ENCODE data around the gene KSR1.

KSR1 gene

GRCh38 chr17:27597783-27598320, 141.6 kb downstream of the KSR1 start:
- ChIA-PET CTCF (interaction anchor here (0.7 to 13.8 kb wide), 16 partner anchors 10 to 360 kb away, joined by 3 to 162 read pairs (median 7); partner anchors contain the start of gene KSR1), POLR2A (no interaction called here)
- H3K36me3 ChIP-seq (ENCODE audit: control insufficient read depth in 4 of 4, insufficient read depth in 4 of 4, low read length in 3 of 4): peaks cover 5 to 49% (median 21%) of the 10 kb centered on the region in 4 experiments
- no peak overlapping the region for H3K27ac ChIP-seq (ENCODE audit: insufficient read depth in 1 of 2, low read depth in 1 of 2, low read length in 2 of 2, poor library complexity in 1 of 2, severe bottlenecking in 2 of 2)
- WGBS (ENCODE audit: insufficient coverage): 92% methylated on average over 4 of the region's 5 CpGs
- H3K9me3 ChIP-seq (ENCODE audit: control extremely low read depth in 1 of 5, control insufficient read depth in 4 of 5, insufficient read depth in 2 of 5, low read depth in 1 of 5, low read length in 4 of 5): no peaks in the 10 kb centered on the region
- H3K4me3 ChIP-seq (ENCODE audit: control insufficient read depth in 1 of 7, extremely low read depth in 1 of 7, insufficient read depth in 4 of 7, low read depth in 2 of 7, low read length in 6 of 7): no peak overlapping the region
- DNase-seq: no peak
- H3K4me1 ChIP-seq (ENCODE audit: control extremely low read depth in 1 of 4, control insufficient read depth in 4 of 4, insufficient read depth in 4 of 4, low read length in 3 of 4): peaks cover 0 to 11% (median 10%) of the 10 kb centered on the region in 4 experiments
- H3K27me3 ChIP-seq (replicated peaks in 2 of 5; ENCODE audit: control insufficient read depth in 4 of 5, insufficient read depth in 5 of 5, low read length in 4 of 5): no peaks in the 10 kb centered on the region

- DNase-seq: no peak
- Histone ChIP-seq H3K4me1 (ENCODE audit: control extremely low read depth in 1 of 4, control insufficient read depth in 4 of 4, insufficient read depth in 4 of 4, low read length in 3 of 4) (peaks cover 0 to 18% (median 17%) of the 10 kb centered on the region in 4 experiments), H3K27ac (ENCODE audit: insufficient read depth in 1 of 2, low read depth in 1 of 2, low read length in 2 of 2, poor library complexity in 1 of 2, severe bottlenecking in 2 of 2) (no peak overlapping the region), H3K4me3 (ENCODE audit: control insufficient read depth in 1 of 7, extremely low read depth in 1 of 7, insufficient read depth in 4 of 7, low read depth in 2 of 7, low read length in 6 of 7) (no peak overlapping the region), H3K9me3 (ENCODE audit: control extremely low read depth in 1 of 5, control insufficient read depth in 4 of 5, insufficient read depth in 2 of 5, low read depth in 1 of 5, low read length in 4 of 5) (no peaks in the 10 kb centered on the region), H3K36me3 (ENCODE audit: control insufficient read depth in 4 of 4, insufficient read depth in 4 of 4, low read length in 3 of 4) (peaks cover 5 to 45% (median 19%) of the 10 kb centered on the region in 4 experiments), H3K27me3 (replicated peaks in 2 of 5; ENCODE audit: control insufficient read depth in 4 of 5, insufficient read depth in 5 of 5, low read length in 4 of 5) (no peaks in the 10 kb centered on the region)
- 97% methylated on average over 17 of the region's 17 CpGs for WGBS (ENCODE audit: insufficient coverage)
- ChIA-PET POLR2A (no interaction called here), CTCF (interaction anchor here (0.7 to 13.8 kb wide), 21 partner anchors 11 to 361 kb away, joined by 3 to 162 read pairs (median 8); partner anchors contain the start of gene KSR1)
Measured at GRCh38 chr17:27598337-27599050, 142.2 kb downstream of the KSR1 start.

GRCh38 chr17:27600471-27600870, 144.2 kb downstream of the KSR1 start:
- ChIA-PET POLR2A (interaction anchor here (1.0 to 2.3 kb wide), 3 partner anchors 68 to 144 kb away, joined by 3 to 8 read pairs (median 7); partner anchors contain the start of gene KSR1), CTCF (interaction anchor here (0.7 to 13.8 kb wide), 43 partner anchors 9 to 400 kb away, joined by 3 to 162 read pairs (median 7); partner anchors contain the start of genes KSR1 and LGALS9)
- no peak overlapping the region for H3K4me3 ChIP-seq (ENCODE audit: control insufficient read depth in 1 of 7, extremely low read depth in 1 of 7, insufficient read depth in 4 of 7, low read depth in 2 of 7, low read length in 6 of 7)
- H3K36me3 ChIP-seq (ENCODE audit: control insufficient read depth in 4 of 4, insufficient read depth in 4 of 4, low read length in 3 of 4): peaks cover 5 to 49% (median 23%) of the 10 kb centered on the region in 4 experiments
- H3K9me3 ChIP-seq (ENCODE audit: control extremely low read depth in 1 of 5, control insufficient read depth in 4 of 5, insufficient read depth in 2 of 5, low read depth in 1 of 5, low read length in 4 of 5): no peaks in the 10 kb centered on the region
- no peaks in the 10 kb centered on the region for H3K27me3 ChIP-seq (replicated peaks in 2 of 5; ENCODE audit: control insufficient read depth in 4 of 5, insufficient read depth in 5 of 5, low read length in 4 of 5)
- DNase-seq: no peak
- H3K27ac ChIP-seq (ENCODE audit: insufficient read depth in 1 of 2, low read depth in 1 of 2, low read length in 2 of 2, poor library complexity in 1 of 2, severe bottlenecking in 2 of 2): no peak overlapping the region
- 98% methylated on average over 7 of the region's 8 CpGs for WGBS (ENCODE audit: insufficient coverage)
- H3K4me1 ChIP-seq (ENCODE audit: control extremely low read depth in 1 of 4, control insufficient read depth in 4 of 4, insufficient read depth in 4 of 4, low read length in 3 of 4): peaks cover 0 to 23% (median 21%) of the 10 kb centered on the region in 4 experiments

- ChIA-PET POLR2A (interaction anchor here (1.8 to 2.3 kb wide), 2 partner anchors 143 to 145 kb away, joined by 7 to 8 read pairs; partner anchors contain the start of gene KSR1), CTCF (interaction anchor here (0.6 to 13.8 kb wide), 44 partner anchors 13 to 375 kb away, joined by 3 to 162 read pairs (median 6); partner anchors contain the start of genes KSR1 and LGALS9)
- Histone ChIP-seq H3K36me3 (ENCODE audit: control insufficient read depth in 4 of 4, insufficient read depth in 4 of 4, low read length in 3 of 4) (peaks cover 5 to 52% (median 24%) of the 10 kb centered on the region in 4 experiments), H3K4me3 (ENCODE audit: control insufficient read depth in 1 of 7, extremely low read depth in 1 of 7, insufficient read depth in 4 of 7, low read depth in 2 of 7, low read length in 6 of 7) (no peak overlapping the region), H3K4me1 (ENCODE audit: control extremely low read depth in 1 of 4, control insufficient read depth in 4 of 4, insufficient read depth in 4 of 4, low read length in 3 of 4) (peaks cover 0 to 23% (median 21%) of the 10 kb centered on the region in 4 experiments), H3K9me3 (ENCODE audit: control extremely low read depth in 1 of 5, control insufficient read depth in 4 of 5, insufficient read depth in 2 of 5, low read depth in 1 of 5, low read length in 4 of 5) (no peaks in the 10 kb centered on the region), H3K27me3 (replicated peaks in 2 of 5; ENCODE audit: control insufficient read depth in 4 of 5, insufficient read depth in 5 of 5, low read length in 4 of 5) (no peaks in the 10 kb centered on the region), H3K27ac (ENCODE audit: insufficient read depth in 1 of 2, low read depth in 1 of 2, low read length in 2 of 2, poor library complexity in 1 of 2, severe bottlenecking in 2 of 2) (no peak overlapping the region)
- peak; percentile 82 to 92 (median 85) for DNase-seq
- 69% methylated on average over 11 of the region's 11 CpGs for WGBS (ENCODE audit: insufficient coverage)
Measured at GRCh38 chr17:27601069-27601974, 145.1 kb downstream of the KSR1 start.

GRCh38 chr17:27601975-27602302, 145.7 kb downstream of the KSR1 start:
- H3K27me3 ChIP-seq (replicated peaks in 2 of 5; ENCODE audit: control insufficient read depth in 4 of 5, insufficient read depth in 5 of 5, low read length in 4 of 5): no peaks in the 10 kb centered on the region
- H3K36me3 ChIP-seq (ENCODE audit: control insufficient read depth in 4 of 4, insufficient read depth in 4 of 4, low read length in 3 of 4): peaks cover 5 to 49% (median 26%) of the 10 kb centered on the region in 4 experiments
- no peak overlapping the region for H3K4me3 ChIP-seq (ENCODE audit: control insufficient read depth in 1 of 7, extremely low read depth in 1 of 7, insufficient read depth in 4 of 7, low read depth in 2 of 7, low read length in 6 of 7)
- POLR2A ChIA-PET: interaction anchor here (1.3 kb wide), 1 partner anchor 146 kb away, joined by 4 read pairs; the partner anchor contains the start of gene KSR1
- WGBS (ENCODE audit: insufficient coverage): 66% methylated on average over 2 of the region's 2 CpGs
- CTCF ChIA-PET: interaction anchor here (0.6 to 13.8 kb wide), 30 partner anchors 12 to 376 kb away, joined by 3 to 162 read pairs (median 6); partner anchors contain the start of genes KSR1, LGALS9 and WSB1
- no peaks in the 10 kb centered on the region for H3K9me3 ChIP-seq (ENCODE audit: control extremely low read depth in 1 of 5, control insufficient read depth in 4 of 5, insufficient read depth in 2 of 5, low read depth in 1 of 5, low read length in 4 of 5)
- H3K4me1 ChIP-seq (ENCODE audit: control extremely low read depth in 1 of 4, control insufficient read depth in 4 of 4, insufficient read depth in 4 of 4, low read length in 3 of 4): peaks cover 0 to 23% (median 21%) of the 10 kb centered on the region in 4 experiments
- DNase-seq: no peak
- H3K27ac ChIP-seq (ENCODE audit: insufficient read depth in 1 of 2, low read depth in 1 of 2, low read length in 2 of 2, poor library complexity in 1 of 2, severe bottlenecking in 2 of 2): peak overlapping the region in 1 of 2 experiments; percentile 65

- DNase-seq: peak; percentile 67 to 84 (median 83)
- CTCF ChIA-PET: interaction anchor here (0.9 to 13.8 kb wide), 31 partner anchors 10 to 377 kb away, joined by 3 to 162 read pairs (median 5); partner anchors contain the start of genes KSR1, LGALS9 and WSB1
- Histone ChIP-seq H3K4me1 (ENCODE audit: control extremely low read depth in 1 of 4, control insufficient read depth in 4 of 4, insufficient read depth in 4 of 4, low read length in 3 of 4) (peaks cover 0 to 23% (median 21%) of the 10 kb centered on the region in 4 experiments), H3K4me3 (ENCODE audit: control insufficient read depth in 1 of 7, extremely low read depth in 1 of 7, insufficient read depth in 4 of 7, low read depth in 2 of 7, low read length in 6 of 7) (peak overlapping the region in 2 of 7 experiments; percentile 14 to 30), H3K36me3 (ENCODE audit: control insufficient read depth in 4 of 4, insufficient read depth in 4 of 4, low read length in 3 of 4) (peaks cover 1 to 47% (median 24%) of the 10 kb centered on the region in 4 experiments), H3K9me3 (ENCODE audit: control extremely low read depth in 1 of 5, control insufficient read depth in 4 of 5, insufficient read depth in 2 of 5, low read depth in 1 of 5, low read length in 4 of 5) (no peaks in the 10 kb centered on the region), H3K27me3 (replicated peaks in 2 of 5; ENCODE audit: control insufficient read depth in 4 of 5, insufficient read depth in 5 of 5, low read length in 4 of 5) (no peaks in the 10 kb centered on the region), H3K27ac (ENCODE audit: insufficient read depth in 1 of 2, low read depth in 1 of 2, low read length in 2 of 2, poor library complexity in 1 of 2, severe bottlenecking in 2 of 2) (peak overlapping the region; percentile 19 to 65)
- POLR2A ChIA-PET: interaction anchor here (1.3 kb wide), 1 partner anchor 147 kb away, joined by 4 read pairs; the partner anchor contains the start of gene KSR1
- 9% methylated on average over 15 of the region's 15 CpGs for WGBS (ENCODE audit: insufficient coverage)
Measured at GRCh38 chr17:27602721-27603420, 146.6 kb downstream of the KSR1 start.

All from common myeloid progenitor, CD34-positive (primary cell).